H9 (cell line): Measurements from ENCODE around the gene BRI3BP. TPM values are rescaled to one million over a fixed set of nuclear protein-coding genes. Genes with fewer than 3 reads are reported as not detected.

Experiments
- DNase-seq: peaks from one replicate; pipeline ENCODE4 v3.0.0-alpha.2; 2017
- H2AFZ ChIP-seq: one replicate; pipeline ENCODE4 v1.6.1; 2013; ENCODE audit warnings: mild to moderate bottlenecking, low read length, control low read depth, moderate library complexity
- H2AK5ac ChIP-seq: 2 replicates; pipeline ENCODE4 v1.6.1; 2013; ENCODE audit warnings: low read length, control low read depth, mixed read lengths; ENCODE audit not compliant: insufficient read length
- H2BK120ac ChIP-seq: one replicate; pipeline ENCODE4 v1.6.1; 2013; ENCODE audit warnings: low read depth, mild to moderate bottlenecking, low read length, control low read depth, inconsistent platforms; ENCODE audit not compliant: poor library complexity, severe bottlenecking
- H2BK12ac ChIP-seq: 2 replicates; pipeline ENCODE4 v1.6.1; 2013; ENCODE audit warnings: low read length, control low read depth, mixed read lengths, low read depth; ENCODE audit not compliant: insufficient read length
- H2BK15ac ChIP-seq: 2 replicates; pipeline ENCODE4 v1.6.1; 2013; ENCODE audit warnings: low read depth, low read length, control low read depth
- H2BK20ac ChIP-seq: one replicate; pipeline ENCODE4 v1.6.1; 2013; ENCODE audit warnings: low read depth, mild to moderate bottlenecking, low read length, control low read depth, inconsistent platforms; ENCODE audit not compliant: poor library complexity, severe bottlenecking
- H2BK5ac ChIP-seq: 2 replicates; pipeline ENCODE4 v1.6.1; 2013; ENCODE audit warnings: low read length, control low read depth, mixed read lengths; ENCODE audit not compliant: insufficient read length
- H3K14ac ChIP-seq: 2 replicates; pipeline ENCODE4 v1.6.1; 2013; ENCODE audit warnings: low read length, control low read depth; ENCODE audit not compliant: insufficient read depth
- H3K18ac ChIP-seq: 2 replicates; pipeline ENCODE4 v1.6.1; 2013; ENCODE audit warnings: low read depth, mild to moderate bottlenecking, mixed read lengths, low read length, control low read depth; ENCODE audit not compliant: insufficient read length
- H3K23ac ChIP-seq: 2 replicates; pipeline ENCODE4 v1.6.1; 2013; ENCODE audit warnings: low read length, control low read depth, mixed read lengths, low read depth; ENCODE audit not compliant: insufficient read length
- H3K23me2 ChIP-seq: 2 replicates; pipeline ENCODE4 v1.6.1; 2013; ENCODE audit warnings: low read depth, mild to moderate bottlenecking, mixed read lengths, low read length, control low read depth; ENCODE audit not compliant: insufficient read length, poor library complexity, severe bottlenecking
- H3K27ac ChIP-seq: 2 replicates; pipeline ENCODE4 v1.5.1; 2013; ENCODE audit warnings: low read length, control low read depth, mixed read lengths, low read depth; ENCODE audit not compliant: insufficient read length
- H3K27me3 ChIP-seq: 2 replicates; pipeline ENCODE4 v1.6.1; 2013; ENCODE audit warnings: low read length, control low read depth, inconsistent platforms; ENCODE audit not compliant: insufficient read depth
- H3K4ac ChIP-seq: 2 replicates; pipeline ENCODE4 v1.6.1; 2013; ENCODE audit warnings: low read depth, mild to moderate bottlenecking, control low read depth, inconsistent platforms, low read length, moderate library complexity
- H3K4me1 ChIP-seq: 2 replicates; pipeline ENCODE4 v1.6.1; 2013; ENCODE audit warnings: low read length, control low read depth, inconsistent platforms; ENCODE audit not compliant: insufficient read depth
- H3K4me2 ChIP-seq: 2 replicates; pipeline ENCODE4 v1.6.1; 2013; ENCODE audit warnings: low read length, control low read depth, mixed read lengths; ENCODE audit not compliant: insufficient read length, insufficient read depth
- H3K56ac ChIP-seq: 2 replicates; pipeline ENCODE4 v1.6.1; 2013; ENCODE audit warnings: low read depth, mild to moderate bottlenecking, mixed read lengths, low read length, control low read depth; ENCODE audit not compliant: insufficient read length
- H3K79me1 ChIP-seq: 2 replicates; pipeline ENCODE4 v1.6.1; 2013; ENCODE audit warnings: low read depth, mild to moderate bottlenecking, moderate library complexity, low read length, control low read depth, inconsistent platforms; ENCODE audit not compliant: insufficient read depth, poor library complexity, severe bottlenecking
- H3K79me2 ChIP-seq: 2 replicates; pipeline ENCODE4 v1.6.1; 2013; ENCODE audit warnings: low read length, control low read depth, inconsistent platforms; ENCODE audit not compliant: insufficient read depth
- H3K9ac ChIP-seq: 2 replicates; pipeline ENCODE4 v1.6.1; 2013; ENCODE audit warnings: low read length, control low read depth, mixed read lengths; ENCODE audit not compliant: insufficient read length; ENCODE audit errors: extremely low read depth
- H3K9me3 ChIP-seq: one replicate; pipeline ENCODE4 v1.6.1; 2013; ENCODE audit warnings: low read depth, low read length, inconsistent platforms; ENCODE audit not compliant: control insufficient read depth
- H3T11ph ChIP-seq: one replicate; pipeline ENCODE4 v1.6.1; 2013; ENCODE audit warnings: mild to moderate bottlenecking, low read length, control low read depth, inconsistent platforms
- H4K20me1 ChIP-seq: one replicate; pipeline ENCODE4 v1.6.1; 2013; ENCODE audit not compliant: control insufficient read depth, insufficient read length, insufficient read depth
- H4K5ac ChIP-seq: 2 replicates; pipeline ENCODE4 v1.6.1; 2013; ENCODE audit warnings: low read depth, mild to moderate bottlenecking, mixed read lengths, low read length, control low read depth; ENCODE audit not compliant: insufficient read length
- H4K8ac ChIP-seq: replicated peaks from 2 replicates; pipeline ENCODE4 v1.6.1; 2013; ENCODE audit warnings: low read length, control low read depth, mixed read lengths, low read depth; ENCODE audit not compliant: insufficient read length
- H4K91ac ChIP-seq: 2 replicates; pipeline ENCODE4 v1.6.1; 2013; ENCODE audit warnings: low read depth, mild to moderate bottlenecking, moderate library complexity, mixed read lengths, low read length, control low read depth; ENCODE audit not compliant: insufficient read length
- H3K27ac Mint-ChIP-seq, 3 experiments: 2 replicates in 2 of 3; 3 replicates in 1 of 3; pipeline ENCODE4 v1.8.0; 2020 to 2021; ENCODE audit warnings: mixed read lengths in 3 of 3, mild to moderate bottlenecking in 1 of 3, moderate library complexity in 1 of 3
- H3K27me3 Mint-ChIP-seq: 2 replicates; pipeline ENCODE4 v1.8.0; 2021; ENCODE audit warnings: low read depth, mild to moderate bottlenecking, moderate library complexity, mixed read lengths
- H3K36me3 Mint-ChIP-seq, 3 experiments: 2 replicates in 2 of 3; 3 replicates in 1 of 3; pipeline ENCODE4 v1.8.0; 2020 to 2021; ENCODE audit warnings: low read depth in 3 of 3, mixed read lengths in 3 of 3; ENCODE audit not compliant: insufficient read depth in 1 of 3
- H3K4me1 Mint-ChIP-seq, 2 experiments: 2 replicates each; pipeline ENCODE4 v1.8.0; 2020; ENCODE audit warnings: mixed read lengths in 2 of 2
- H3K4me3 Mint-ChIP-seq, 2 experiments: 2 replicates in 1 of 2; 3 replicates in 1 of 2; pipeline ENCODE4 v1.8.0; 2020 to 2021; ENCODE audit warnings: mild to moderate bottlenecking in 2 of 2, mixed read lengths in 2 of 2, moderate library complexity in 1 of 2
- H3K9me3 Mint-ChIP-seq, 2 experiments: 2 replicates in 1 of 2; 3 replicates in 1 of 2; pipeline ENCODE4 v1.8.0; 2020; ENCODE audit warnings: mild to moderate bottlenecking in 2 of 2, mixed read lengths in 2 of 2, moderate library complexity in 1 of 2
- WGBS: extraction: QIAGEN DNeasy Blood & Tissue Kit; methylation state at CpG from one replicate; pipeline ENCODE4 v1.1.7; 2013; ENCODE audit warnings: missing lambda C conversion rate, low lambda C conversion rate, mixed read lengths; ENCODE audit not compliant: insufficient read length; ENCODE audit errors: extremely low coverage; 5-methylcytosine and 5-hydroxymethylcytosine counted together
- total RNA-seq: library from RNA; stranded (reverse); gene quantifications from 2 replicates; pipeline ENCODE4 v1.2.1, GENCODE V29; 2021
- TF ChIP-seq, protein P1 (sequence below): fragments of 200-600 bp; sonication (generic); conservative IDR thresholded peaks from 3 replicates; pipeline ENCODE4 v1.8.0; 2021; ENCODE audit warnings: antibody characterized with exemption, mild to moderate bottlenecking

Gene BRI3BP
- total RNA-seq, 1 experiment from 2014 or later: 10.5 TPM

GRCh38 chr12:124954771-124955170 is 38.7 kb upstream of the BRI3BP start:
- Histone ChIP-seq H3K27ac (no peak overlapping the region), H2BK12ac (no peak overlapping the region), H3K79me1 (no peaks in the 10 kb centered on the region), H3K27me3 (no peaks in the 10 kb centered on the region), H4K5ac (no peak overlapping the region), H3K79me2 (no peaks in the 10 kb centered on the region), H4K20me1 (no peaks in the 10 kb centered on the region), H3K14ac (no peak overlapping the region), H2AFZ (no peak overlapping the region), H4K91ac (no peak overlapping the region), H3K18ac (no peak overlapping the region), H2BK5ac (no peak overlapping the region), H2BK15ac (no peak overlapping the region), H3K4me1 (no peaks in the 10 kb centered on the region), H2BK20ac (no peak overlapping the region), H3K4ac (no peak overlapping the region), H3K9ac (no peak overlapping the region), H3K23ac (no peak overlapping the region), H4K8ac (no peak overlapping the region), H3T11ph (no peak overlapping the region), H2AK5ac (no peak overlapping the region), H3K9me3 (no peaks in the 10 kb centered on the region), H3K56ac (no peak overlapping the region), H3K23me2 (no peaks in the 10 kb centered on the region), H2BK120ac (no peak overlapping the region), H3K4me2 (no peak overlapping the region)
- Mint-ChIP-seq H3K27ac (no peak overlapping the region; a peak in 1 of 7 replicates), H3K36me3 (peaks cover 44 to 88% (median 67%) of the 10 kb centered on the region in 3 experiments), H3K9me3 (no peaks in the 10 kb centered on the region), H3K27me3 (no peaks in the 10 kb centered on the region), H3K4me3 (no peak overlapping the region), H3K4me1 (no peaks in the 10 kb centered on the region)
- TF ChIP-seq, protein P1, sequence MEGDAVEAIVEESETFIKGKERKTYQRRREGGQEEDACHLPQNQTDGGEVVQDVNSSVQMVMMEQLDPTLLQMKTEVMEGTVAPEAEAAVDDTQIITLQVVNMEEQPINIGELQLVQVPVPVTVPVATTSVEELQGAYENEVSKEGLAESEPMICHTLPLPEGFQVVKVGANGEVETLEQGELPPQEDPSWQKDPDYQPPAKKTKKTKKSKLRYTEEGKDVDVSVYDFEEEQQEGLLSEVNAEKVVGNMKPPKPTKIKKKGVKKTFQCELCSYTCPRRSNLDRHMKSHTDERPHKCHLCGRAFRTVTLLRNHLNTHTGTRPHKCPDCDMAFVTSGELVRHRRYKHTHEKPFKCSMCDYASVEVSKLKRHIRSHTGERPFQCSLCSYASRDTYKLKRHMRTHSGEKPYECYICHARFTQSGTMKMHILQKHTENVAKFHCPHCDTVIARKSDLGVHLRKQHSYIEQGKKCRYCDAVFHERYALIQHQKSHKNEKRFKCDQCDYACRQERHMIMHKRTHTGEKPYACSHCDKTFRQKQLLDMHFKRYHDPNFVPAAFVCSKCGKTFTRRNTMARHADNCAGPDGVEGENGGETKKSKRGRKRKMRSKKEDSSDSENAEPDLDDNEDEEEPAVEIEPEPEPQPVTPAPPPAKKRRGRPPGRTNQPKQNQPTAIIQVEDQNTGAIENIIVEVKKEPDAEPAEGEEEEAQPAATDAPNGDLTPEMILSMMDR: no peak
- no CpG with 5 or more reads among the region's 4 CpGs for WGBS
- DNase-seq: no peak
